B cell (primary cell): ENCODE measurements around the gene CCDC146. TPM values are rescaled to one million over a fixed set of nuclear protein-coding genes. Genes with fewer than 3 reads are reported as not detected.

Experiments used
- ATAC-seq: fragments of 200-7000 bp; cut with Tn5 transposase; one replicate; pipeline ENCODE4 v1.10.0; 2021; ENCODE audit warnings: low read depth, mild to moderate bottlenecking, moderate number of reproducible peaks, moderate library complexity
- CTCF ChIA-PET: fragments of 350-600 bp; sonication (Branson Sonifier 250); formaldehyde crosslinking; loops from one replicate; lab custom pipeline; 2021; ENCODE audit warnings: antibody characterized with exemption, inconsistent platforms; lab: Charles Lee
- POLR2A ChIA-PET: fragments of 350-600 bp; sonication (Branson Sonifier 250); formaldehyde crosslinking; loops from one replicate; lab custom pipeline; 2021; ENCODE audit warnings: antibody characterized with exemption; lab: Charles Lee
- DNase-seq: peaks from one replicate; pipeline ENCODE4 v3.0.0; 2013
- H2AFZ ChIP-seq: 2 replicates; pipeline ENCODE4 v1.6.1; 2012; ENCODE audit warnings: mild to moderate bottlenecking, low read depth, low read length; ENCODE audit not compliant: insufficient read depth, poor library complexity, severe bottlenecking
- H3K27ac ChIP-seq, 2 donors: 1 replicate in 1 of 2; 2 replicates in 1 of 2; pipeline ENCODE4 v1.5.1; 2012 to 2013; ENCODE audit warnings: low read length in 2 of 2, mild to moderate bottlenecking in 2 of 2, moderate library complexity in 1 of 2
- H3K27me3 ChIP-seq, 4 experiments: fragments of 200-600 bp in 1 of 4; sonication (generic) in 1 of 4; replicated peaks in 1 of 4; 1 replicate in 2 of 4; 2 replicates in 2 of 4; pipeline versions ENCODE4 v1.6.1 to v1.7.0; 2013 to 2016; ENCODE audit warnings: low read length in 3 of 4, mild to moderate bottlenecking in 2 of 4, mixed read lengths in 1 of 4, moderate library complexity in 1 of 4; ENCODE audit not compliant: insufficient read depth in 4 of 4, control insufficient read depth in 3 of 4; ENCODE audit errors: control extremely low read depth in 1 of 4
- H3K36me3 ChIP-seq, 2 experiments: replicated peaks in 1 of 2; 1 replicate in 1 of 2; 2 replicates in 1 of 2; pipeline versions ENCODE4 v1.6.1 to v1.7.1; 2013; ENCODE audit warnings: low read length in 1 of 2; ENCODE audit not compliant: insufficient read depth in 2 of 2, control insufficient read depth in 1 of 2; ENCODE audit errors: control extremely low read depth in 1 of 2, extremely low read depth in 1 of 2
- H3K4me1 ChIP-seq, 2 donors: fragments of 200-600 bp in 1 of 2; sonication (generic) in 1 of 2; 1 replicate in 1 of 2; 2 replicates in 1 of 2; pipeline versions ENCODE4 v1.5.1 to v1.6.1; 2013 to 2017; ENCODE audit warnings: low read length in 2 of 2; ENCODE audit not compliant: control insufficient read depth in 2 of 2, insufficient read depth in 2 of 2
- H3K4me2 ChIP-seq: replicated peaks from 2 replicates; pipeline ENCODE3; 2012; ENCODE audit warnings: mild to moderate bottlenecking, low read depth, low read length; ENCODE audit not compliant: poor library complexity, severe bottlenecking
- H3K4me3 ChIP-seq, 5 experiments: fragments of 200-600 bp in 1 of 5; sonication (generic) in 1 of 5; 1 replicate in 3 of 5; 2 replicates in 2 of 5; pipeline versions ENCODE4 v1.5.1 to v1.7.0; 2011 to 2016; ENCODE audit warnings: low read length in 4 of 5, mild to moderate bottlenecking in 4 of 5, low read depth in 2 of 5, control low read depth in 1 of 5, moderate library complexity in 1 of 5; ENCODE audit not compliant: insufficient read depth in 1 of 5; ENCODE audit errors: control extremely low read depth in 1 of 5, extremely low read depth in 1 of 5
- H3K79me2 ChIP-seq: fragments of 200-600 bp; sonication (generic); one replicate; pipeline ENCODE4 v1.6.0; 2016; ENCODE audit warnings: low read length; ENCODE audit not compliant: control insufficient read depth, insufficient read depth
- H3K9ac ChIP-seq: fragments of 200-600 bp; sonication (generic); 2 replicates; pipeline ENCODE4 v1.6.1; 2017; ENCODE audit warnings: mild to moderate bottlenecking, low read length, moderate library complexity
- H3K9me3 ChIP-seq, 3 donors: one replicate each; pipeline versions ENCODE4 v1.6.1 to v1.7.1; 2013; ENCODE audit warnings: low read length in 2 of 3; ENCODE audit not compliant: control insufficient read depth in 2 of 3, insufficient read depth in 1 of 3; ENCODE audit errors: control extremely low read depth in 1 of 3
- H4K20me1 ChIP-seq: 2 replicates; pipeline ENCODE4 v1.6.0; 2012; ENCODE audit warnings: mild to moderate bottlenecking, low read length; ENCODE audit not compliant: insufficient read depth, control insufficient read depth, poor library complexity, severe bottlenecking
- H3K27ac Mint-ChIP-seq: one replicate; pipeline ENCODE4 v1.8.0; 2021; ENCODE audit warnings: mixed read lengths
- H3K27me3 Mint-ChIP-seq: one replicate; pipeline ENCODE4 v1.8.0; 2021; ENCODE audit warnings: mixed read lengths
- H3K4me1 Mint-ChIP-seq: one replicate; pipeline ENCODE4 v1.8.0; 2021; ENCODE audit warnings: mixed read lengths
- H3K4me3 Mint-ChIP-seq: one replicate; pipeline ENCODE4 v1.8.0; 2021; ENCODE audit warnings: mixed read lengths
- H3K9me3 Mint-ChIP-seq: one replicate; pipeline ENCODE4 v1.8.0; 2022; ENCODE audit warnings: mixed read lengths; ENCODE audit not compliant: insufficient read depth
- EZH2 ChIP-seq: IDR thresholded peaks from 2 replicates; pipeline ENCODE4 v1.6.1; 2012; ENCODE audit warnings: borderline replicate concordance, low read depth, mild to moderate bottlenecking, moderate library complexity, low read length; ENCODE audit not compliant: insufficient read depth, poor library complexity, severe bottlenecking
- WGBS: methylation state at CpG from one replicate; pipeline ENCODE4 v1.1.5; 2013; ENCODE audit warnings: missing lambda C conversion rate; ENCODE audit not compliant: insufficient coverage; 5-methylcytosine and 5-hydroxymethylcytosine counted together
- intact Hi-C: fragments of 100-400 bp; cut with micrococcal nuclease; formaldehyde crosslinking; loops from one replicate; pipeline ENCODE4 v1.10.0; 2022
- polyA plus RNA-seq: library from polyadenylated mRNA; depleted of rRNA; stranded (reverse); fragments of >200 nt; gene quantifications from 2 replicates; pipeline ENCODE4 v1.2.3, GENCODE V29; 2012
- total RNA-seq, 2 donors: library from RNA; stranded (reverse); fragments of 120-200 nt in 1 of 2; gene quantifications; 1 replicate in 1 of 2; 2 replicates in 1 of 2; pipeline versions ENCODE4 v1.2.3 to v1.2.4, GENCODE V29; 2013 to 2022
- TF ChIP-seq, protein P1 (sequence below): fragments of 200-600 bp; IDR thresholded peaks from one replicate; pipeline ENCODE4 v1.8.0; 2022; ENCODE audit warnings: antibody characterized with exemption, mild to moderate bottlenecking

CCDC146 gene
- total and polyA plus RNA-seq, 2 donors (not counting 1 experiment from before 2014, with no cell fraction given): 5.6 to 8.5 TPM

DNA sequence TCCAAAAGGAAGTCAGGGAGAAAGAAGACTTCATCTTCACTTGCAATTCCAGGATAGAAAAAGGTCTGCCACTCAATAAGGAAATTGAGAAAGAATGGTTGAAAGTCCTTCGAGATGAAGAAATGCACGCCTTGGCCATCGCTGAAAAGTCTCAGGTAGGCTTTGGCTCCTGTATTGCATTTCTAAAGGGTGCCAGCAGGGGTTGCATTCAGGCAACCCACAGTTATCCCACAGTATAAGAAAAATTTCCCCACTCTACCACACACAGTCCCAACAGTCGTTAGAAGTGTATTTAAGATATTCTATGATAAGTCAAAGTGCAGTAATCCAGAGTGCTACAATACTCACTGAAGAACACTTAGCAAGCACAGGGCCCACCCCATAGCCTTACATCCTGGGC is 170.6 kb downstream of the CCDC146 start:
- H3K4me2 ChIP-seq: no peak overlapping the region
- no peak overlapping the region for H3K27ac Mint-ChIP-seq
- H3K4me3 Mint-ChIP-seq: no peak overlapping the region
- WGBS: 100% methylated on average over 3 of the region's 4 CpGs
- no peaks in the 10 kb centered on the region for H3K27me3 Mint-ChIP-seq
- DNase-seq (no peak), ATAC-seq (no peak)
- H3K9me3 Mint-ChIP-seq: peaks cover 13% of the 10 kb centered on the region
- intact Hi-C loops: no loop called here
- H3K4me1 ChIP-seq: peaks cover 11 to 13% of the 10 kb centered on the region in 2 donors
- no peak overlapping the region for H3K4me3 ChIP-seq
- no peak overlapping the region for H3K27ac ChIP-seq
- no peaks in the 10 kb centered on the region for H4K20me1 ChIP-seq
- H3K79me2 ChIP-seq: no peaks in the 10 kb centered on the region
- ChIA-PET CTCF (no interaction called here), POLR2A (no interaction called here)
- peaks cover 1 to 8% (median 5%) of the 10 kb centered on the region in 3 donors for H3K9me3 ChIP-seq
- H3K36me3 ChIP-seq: no peaks in the 10 kb centered on the region
- H2AFZ ChIP-seq: no peak overlapping the region
- H3K27me3 ChIP-seq: no peaks in the 10 kb centered on the region
- no peak overlapping the region for H3K9ac ChIP-seq
- TF ChIP-seq, protein P1, sequence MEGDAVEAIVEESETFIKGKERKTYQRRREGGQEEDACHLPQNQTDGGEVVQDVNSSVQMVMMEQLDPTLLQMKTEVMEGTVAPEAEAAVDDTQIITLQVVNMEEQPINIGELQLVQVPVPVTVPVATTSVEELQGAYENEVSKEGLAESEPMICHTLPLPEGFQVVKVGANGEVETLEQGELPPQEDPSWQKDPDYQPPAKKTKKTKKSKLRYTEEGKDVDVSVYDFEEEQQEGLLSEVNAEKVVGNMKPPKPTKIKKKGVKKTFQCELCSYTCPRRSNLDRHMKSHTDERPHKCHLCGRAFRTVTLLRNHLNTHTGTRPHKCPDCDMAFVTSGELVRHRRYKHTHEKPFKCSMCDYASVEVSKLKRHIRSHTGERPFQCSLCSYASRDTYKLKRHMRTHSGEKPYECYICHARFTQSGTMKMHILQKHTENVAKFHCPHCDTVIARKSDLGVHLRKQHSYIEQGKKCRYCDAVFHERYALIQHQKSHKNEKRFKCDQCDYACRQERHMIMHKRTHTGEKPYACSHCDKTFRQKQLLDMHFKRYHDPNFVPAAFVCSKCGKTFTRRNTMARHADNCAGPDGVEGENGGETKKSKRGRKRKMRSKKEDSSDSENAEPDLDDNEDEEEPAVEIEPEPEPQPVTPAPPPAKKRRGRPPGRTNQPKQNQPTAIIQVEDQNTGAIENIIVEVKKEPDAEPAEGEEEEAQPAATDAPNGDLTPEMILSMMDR: no peak
- peaks cover 15% of the 10 kb centered on the region for H3K4me1 Mint-ChIP-seq

DNA sequence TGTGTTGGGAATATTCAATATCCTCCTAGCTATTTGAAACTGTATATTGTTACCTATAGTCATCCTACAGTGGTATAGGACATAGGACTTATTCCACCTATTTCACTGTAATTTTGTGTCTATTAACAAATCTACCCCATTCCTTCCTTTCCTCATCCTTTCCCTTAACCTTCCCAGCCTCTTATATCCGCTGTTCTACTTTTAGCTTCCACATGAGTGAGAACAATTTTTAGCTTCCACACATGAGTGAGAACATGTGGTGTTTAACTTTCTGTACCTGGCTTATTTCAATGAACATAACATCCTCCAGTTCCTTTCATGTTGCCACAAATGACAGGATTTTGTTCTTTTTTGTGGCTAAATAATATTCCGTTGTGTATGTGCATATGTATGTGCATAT is 173.1 kb downstream of the CCDC146 start:
- H2AFZ ChIP-seq: no peak overlapping the region
- CTCF ChIA-PET: interaction anchor here (1.2 kb wide), 1 partner anchor 48 kb away, joined by 3 read pairs; no protein-coding TSS in a partner anchor
- Mint-ChIP-seq H3K4me3 (no peak overlapping the region), H3K9me3 (peaks cover 23% of the 10 kb centered on the region), H3K27ac (no peak overlapping the region), H3K4me1 (no peaks in the 10 kb centered on the region), H3K27me3 (no peaks in the 10 kb centered on the region)
- intact Hi-C loops: no loop called here
- no peak for TF ChIP-seq EZH2
- TF ChIP-seq, protein P1: no peak
- H3K79me2 ChIP-seq: no peaks in the 10 kb centered on the region
- WGBS: no CpG with 5 or more reads among the region's 2 CpGs
- H3K36me3 ChIP-seq: no peaks in the 10 kb centered on the region
- DNase-seq: no peak
- ATAC-seq: no peak
- no peak overlapping the region for H3K4me2 ChIP-seq
- H3K27ac ChIP-seq: no peak overlapping the region
- no peaks in the 10 kb centered on the region for H4K20me1 ChIP-seq
- H3K4me3 ChIP-seq: no peak overlapping the region
- no peak overlapping the region for H3K9ac ChIP-seq
- H3K27me3 ChIP-seq: no peaks in the 10 kb centered on the region
- POLR2A ChIA-PET: no interaction called here
- peaks cover 3 to 14% (median 8%) of the 10 kb centered on the region in 3 donors for H3K9me3 ChIP-seq
- H3K4me1 ChIP-seq: no peaks in the 10 kb centered on the region
